HCT116 (cell line): ENCODE data around the gene RALGPS1. TPM values are rescaled to one million over a fixed set of nuclear protein-coding genes. Genes with fewer than 3 reads are reported as not detected.

Experiments
- ATAC-seq: fragments of 200-7000 bp; cut with Tn5 transposase; 2 replicates; pipeline ENCODE4 v1.9.1; 2020; ENCODE audit warnings: mild to moderate bottlenecking, moderate library complexity
- BruUV-seq: library from RNA; stranded (reverse); fragments of 400-500 nt; replicated peaks from 2 replicates; lab custom pipeline; 2021; lab: Mats Ljungman, UMichigan
- CTCF ChIA-PET: fragments of 300-600 bp; sonication (Branson Sonifier 250); formaldehyde crosslinking; loops from one replicate; lab custom pipeline; 2021; ENCODE audit warnings: antibody characterized with exemption; lab: Charles Lee
- POLR2A ChIA-PET: fragments of 300-600, 350-600 bp; sonication (Branson Sonifier 250); formaldehyde crosslinking; loops from one replicate; lab custom pipeline; 2021; ENCODE audit warnings: antibody characterized with exemption; lab: Charles Lee
- RAD21 ChIA-PET, 2 experiments: fragments of 300-600 bp; sonication (Branson Sonifier 250); formaldehyde crosslinking; loops; one replicate each; lab custom pipeline; 2023; ENCODE audit warnings: low total read pairs in 2 of 2; ENCODE audit not compliant: uncharacterized antibody in 2 of 2, unreplicated experiment in 2 of 2, low non-redundant PET in 1 of 2; lab: Charles Lee
- DNase-seq: peaks from one replicate; pipeline ENCODE4 v3.0.0-alpha.2; 2010; ENCODE audit warnings: low read depth, low spot score
- H2AFZ ChIP-seq: fragments of 200-600 bp; shearing (Covaris generic), sonication (generic); 2 replicates; pipeline ENCODE4 v1.6.1; 2017; ENCODE audit warnings: low read depth, mixed run types, mixed read lengths, antibody characterized with exemption, low read length; ENCODE audit not compliant: poor library complexity, severe bottlenecking
- H3K27ac ChIP-seq: 2 replicates; pipeline ENCODE4 v1.5.1; 2012; ENCODE audit warnings: low read depth, low read length
- H3K27me3 ChIP-seq: fragments of 200-600 bp; sonication (generic); 2 replicates; pipeline ENCODE4 v1.6.1; 2016; ENCODE audit warnings: mixed run types, low read length, mixed read lengths; ENCODE audit not compliant: insufficient read depth
- H3K36me3 ChIP-seq, 2 experiments: fragments of 200-500 bp in 1 of 2; fragments of 200-600 bp in 1 of 2; sonication (Bioruptor generic) in 1 of 2; sonication (generic) in 1 of 2; 2 replicates each; pipeline versions ENCODE4 v1.5.1 to v1.6.1; 2014 to 2016; ENCODE audit warnings: low read length in 2 of 2, inconsistent platforms in 1 of 2, mixed read lengths in 1 of 2, mixed run types in 1 of 2; ENCODE audit not compliant: insufficient read depth in 2 of 2, control insufficient read depth in 1 of 2
- H3K4me1 ChIP-seq, 2 experiments: fragments of 200-600 bp in 1 of 2; sonication (generic) in 1 of 2; 2 replicates each; pipeline versions ENCODE4 v1.5.1 to v1.6.1; 2012 to 2017; ENCODE audit warnings: low read length in 2 of 2, inconsistent platforms in 1 of 2, mild to moderate bottlenecking in 1 of 2, mixed read lengths in 1 of 2, mixed run types in 1 of 2, moderate library complexity in 1 of 2; ENCODE audit not compliant: insufficient read depth in 2 of 2, control insufficient read depth in 1 of 2
- H3K4me2 ChIP-seq: fragments of 200-600 bp; sonication (generic); 2 replicates; pipeline ENCODE4 v1.6.1; 2017; ENCODE audit warnings: mixed run types, low read length, mixed read lengths
- H3K4me3 ChIP-seq, 2 experiments: fragments of 200-600 bp in 1 of 2; sonication (generic) in 1 of 2; replicated peaks in 1 of 2; 2 replicates each; pipeline ENCODE4 v1.5.1; 2011 to 2016; ENCODE audit warnings: low read length in 2 of 2, control low read depth in 1 of 2, low read depth in 1 of 2, mild to moderate bottlenecking in 1 of 2, mixed read lengths in 1 of 2, mixed run types in 1 of 2
- H3K79me2 ChIP-seq: fragments of 200-600 bp; sonication (generic); 2 replicates; pipeline ENCODE4 v1.6.1; 2017; ENCODE audit warnings: mild to moderate bottlenecking, mixed run types, low read length, moderate library complexity, mixed read lengths; ENCODE audit not compliant: insufficient read depth
- H3K9ac ChIP-seq: fragments of 200-600 bp; sonication (generic); 2 replicates; pipeline ENCODE4 v1.6.1; 2016; ENCODE audit warnings: low read length, mixed read lengths
- H3K9me2 ChIP-seq: fragments of 200-600 bp; sonication (generic), shearing (Covaris generic); 2 replicates; pipeline ENCODE4 v1.6.1; 2017; ENCODE audit warnings: mixed run types, mild to moderate bottlenecking, moderate library complexity; ENCODE audit not compliant: insufficient read depth
- H3K9me3 ChIP-seq, 2 experiments: fragments of 200-500 bp in 1 of 2; fragments of 200-600 bp in 1 of 2; sonication (Bioruptor generic) in 1 of 2; sonication (generic) in 1 of 2; 2 replicates each; pipeline ENCODE4 v1.6.1; 2014 to 2017; ENCODE audit warnings: low read length in 2 of 2, mixed read lengths in 2 of 2, inconsistent platforms in 1 of 2, low read depth in 1 of 2, mild to moderate bottlenecking in 1 of 2, mixed run types in 1 of 2, moderate library complexity in 1 of 2; ENCODE audit not compliant: control insufficient read depth in 1 of 2, insufficient read depth in 1 of 2
- H4K20me1 ChIP-seq: fragments of 200-600 bp; sonication (generic), shearing (Covaris generic); 2 replicates; pipeline ENCODE4 v1.6.1; 2017; ENCODE audit warnings: mixed run types, mild to moderate bottlenecking, moderate library complexity; ENCODE audit not compliant: insufficient read depth
- ELF1 ChIP-seq: IDR thresholded peaks from 2 replicates; pipeline ENCODE4 v1.6.1; 2012; ENCODE audit warnings: low read depth, borderline replicate concordance
- EZH2 ChIP-seq: fragments of 200-600 bp; sonication (generic); IDR thresholded peaks from 2 replicates; pipeline ENCODE4 v1.6.1; 2017; ENCODE audit warnings: antibody characterized with exemption, mixed run types
- EZH2phosphoT487 ChIP-seq: fragments of 200-600 bp; IDR thresholded peaks from 2 replicates; pipeline ENCODE4 v1.6.1; 2018; ENCODE audit warnings: antibody characterized with exemption, borderline replicate concordance
- SRF ChIP-seq: IDR thresholded peaks from 2 replicates; pipeline ENCODE4 v1.6.1; 2012; ENCODE audit warnings: low read depth
- YY1 ChIP-seq: IDR thresholded peaks from 2 replicates; pipeline ENCODE4 v1.6.1; 2011; ENCODE audit warnings: low read length, low read depth, moderate library complexity, mild to moderate bottlenecking; ENCODE audit not compliant: insufficient replicate concordance; ENCODE audit errors: extremely low read depth
- intact Hi-C: fragments of 100-400 bp; cut with micrococcal nuclease; formaldehyde crosslinking; loops from 2 replicates; pipeline ENCODE4 v1.10.0; 2022
- total RNA-seq: library from RNA; stranded (reverse); gene quantifications from one replicate; pipeline ENCODE4 v1.2.1, GENCODE V29; 2021; ENCODE audit not compliant: unreplicated experiment
- TF ChIP-seq, protein P1 (sequence below): IDR thresholded peaks from 2 replicates; pipeline ENCODE4 v1.6.1; 2012; ENCODE audit warnings: low read depth
- TF ChIP-seq, protein P2 (sequence below): IDR thresholded peaks from 2 replicates; pipeline ENCODE4 v1.6.1; 2012

Gene RALGPS1
- total RNA-seq, 1 experiment from 2014 or later: 7.6 TPM

- DNase-seq: no peak
- CTCF ChIA-PET: interaction anchor here (0.7 kb wide), 1 partner anchor 20 kb away, joined by 3 read pairs; no protein-coding TSS in a partner anchor
- no peaks in the 10 kb centered on the region for H3K9me3 ChIP-seq
- intact Hi-C loops: no loop called here
- H3K4me1 ChIP-seq: peaks cover 2 to 14% of the 10 kb centered on the region in 2 experiments; a peak in 1 of 4 replicates
- H4K20me1 ChIP-seq: no peaks in the 10 kb centered on the region
- TF ChIP-seq, protein P1, sequence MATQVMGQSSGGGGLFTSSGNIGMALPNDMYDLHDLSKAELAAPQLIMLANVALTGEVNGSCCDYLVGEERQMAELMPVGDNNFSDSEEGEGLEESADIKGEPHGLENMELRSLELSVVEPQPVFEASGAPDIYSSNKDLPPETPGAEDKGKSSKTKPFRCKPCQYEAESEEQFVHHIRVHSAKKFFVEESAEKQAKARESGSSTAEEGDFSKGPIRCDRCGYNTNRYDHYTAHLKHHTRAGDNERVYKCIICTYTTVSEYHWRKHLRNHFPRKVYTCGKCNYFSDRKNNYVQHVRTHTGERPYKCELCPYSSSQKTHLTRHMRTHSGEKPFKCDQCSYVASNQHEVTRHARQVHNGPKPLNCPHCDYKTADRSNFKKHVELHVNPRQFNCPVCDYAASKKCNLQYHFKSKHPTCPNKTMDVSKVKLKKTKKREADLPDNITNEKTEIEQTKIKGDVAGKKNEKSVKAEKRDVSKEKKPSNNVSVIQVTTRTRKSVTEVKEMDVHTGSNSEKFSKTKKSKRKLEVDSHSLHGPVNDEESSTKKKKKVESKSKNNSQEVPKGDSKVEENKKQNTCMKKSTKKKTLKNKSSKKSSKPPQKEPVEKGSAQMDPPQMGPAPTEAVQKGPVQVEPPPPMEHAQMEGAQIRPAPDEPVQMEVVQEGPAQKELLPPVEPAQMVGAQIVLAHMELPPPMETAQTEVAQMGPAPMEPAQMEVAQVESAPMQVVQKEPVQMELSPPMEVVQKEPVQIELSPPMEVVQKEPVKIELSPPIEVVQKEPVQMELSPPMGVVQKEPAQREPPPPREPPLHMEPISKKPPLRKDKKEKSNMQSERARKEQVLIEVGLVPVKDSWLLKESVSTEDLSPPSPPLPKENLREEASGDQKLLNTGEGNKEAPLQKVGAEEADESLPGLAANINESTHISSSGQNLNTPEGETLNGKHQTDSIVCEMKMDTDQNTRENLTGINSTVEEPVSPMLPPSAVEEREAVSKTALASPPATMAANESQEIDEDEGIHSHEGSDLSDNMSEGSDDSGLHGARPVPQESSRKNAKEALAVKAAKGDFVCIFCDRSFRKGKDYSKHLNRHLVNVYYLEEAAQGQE: no peak
- TF ChIP-seq SRF (no peak), EZH2phosphoT487 (no peak), YY1 (no peak), ELF1 (no peak), EZH2 (no peak)
- TF ChIP-seq, protein P2, sequence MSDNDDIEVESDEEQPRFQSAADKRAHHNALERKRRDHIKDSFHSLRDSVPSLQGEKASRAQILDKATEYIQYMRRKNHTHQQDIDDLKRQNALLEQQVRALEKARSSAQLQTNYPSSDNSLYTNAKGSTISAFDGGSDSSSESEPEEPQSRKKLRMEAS: no peak
- TF ChIP-seq, all 23 proteins: peak for 0
- no TSS peak for BruUV-seq
- no peak overlapping the region for H3K9ac ChIP-seq
- H2AFZ ChIP-seq: no peak overlapping the region
- RAD21 ChIA-PET: no interaction called here
- no peak overlapping the region for H3K4me2 ChIP-seq
- ATAC-seq: no peak
- no peaks in the 10 kb centered on the region for H3K27me3 ChIP-seq
- no peak overlapping the region for H3K27ac ChIP-seq
- H3K36me3 ChIP-seq: no peaks in the 10 kb centered on the region
- H3K9me2 ChIP-seq: no peaks in the 10 kb centered on the region
- H3K4me3 ChIP-seq: no peak overlapping the region
- no peaks in the 10 kb centered on the region for H3K79me2 ChIP-seq
- POLR2A ChIA-PET: no interaction called here
These were observed 193.6 kb downstream of the RALGPS1 start for GRCh38 chr9:127107929-127108876.
